Non-pigmented ciliary epithelial cell (primary cell): Measurements from ENCODE around the gene ARHGAP12.

ENCODE experiments used
- DNase-seq: peaks from one replicate; pipeline ENCODE4 v3.0.0-alpha.2; 2010; ENCODE audit warnings: low read depth

ARHGAP12 gene

DNA sequence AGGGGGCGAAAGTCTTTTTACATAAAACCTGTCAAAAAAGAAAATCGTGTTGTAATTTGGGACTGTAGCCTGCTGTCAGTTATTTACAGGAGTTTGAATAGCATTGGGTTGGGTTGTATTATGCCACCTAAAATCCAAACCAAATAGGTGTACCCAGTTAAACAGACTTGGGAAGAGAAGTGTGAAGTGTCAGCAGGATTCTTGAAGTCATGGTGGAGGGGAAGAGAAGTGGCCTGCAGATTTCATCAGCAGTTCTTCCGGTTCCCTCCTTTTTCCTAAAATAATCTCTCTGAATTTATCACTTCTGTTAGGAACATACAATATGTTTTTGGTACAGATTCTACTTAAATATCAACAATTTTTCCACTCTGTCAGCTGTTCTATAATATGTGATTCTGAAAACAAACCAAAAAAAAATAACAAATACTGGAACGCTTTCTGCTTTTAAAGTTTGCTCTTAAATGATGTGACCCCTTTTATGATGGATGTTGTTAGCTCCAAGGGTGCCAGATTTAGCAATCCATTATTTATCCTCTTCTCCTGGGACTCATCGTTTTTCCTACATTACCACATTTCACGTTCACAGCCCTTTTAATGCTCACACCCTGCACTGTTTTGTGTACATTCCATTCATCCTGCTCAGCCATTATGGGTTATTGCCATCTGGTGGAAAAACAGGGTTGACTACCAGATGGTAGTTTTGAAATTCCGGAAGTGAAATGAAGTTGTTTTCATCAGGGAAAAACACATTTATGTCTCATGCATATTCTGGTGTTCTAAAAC is 18.7 kb upstream of the ARHGAP12 start:
- peak; percentile 67 for DNase-seq

DNA sequence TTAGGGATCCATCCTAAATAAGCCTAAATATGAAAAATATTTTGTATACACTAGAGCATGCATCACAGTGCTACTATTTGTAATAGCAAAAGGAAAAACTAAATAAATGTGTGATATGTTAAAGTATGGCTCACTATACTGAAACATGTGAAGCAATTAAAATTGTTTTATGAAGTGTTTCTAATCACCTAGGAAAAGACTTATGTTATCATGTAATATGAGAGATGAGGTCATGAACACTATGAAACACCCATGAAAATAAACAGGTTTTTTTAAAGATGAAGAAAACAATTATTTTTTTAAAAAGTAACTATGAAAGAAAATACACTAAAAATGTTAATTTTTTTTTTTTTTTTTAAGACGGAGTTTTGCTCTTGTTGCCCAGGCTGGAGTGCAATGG is 16.8 kb upstream of the ARHGAP12 start:
- no peak for DNase-seq

DNA sequence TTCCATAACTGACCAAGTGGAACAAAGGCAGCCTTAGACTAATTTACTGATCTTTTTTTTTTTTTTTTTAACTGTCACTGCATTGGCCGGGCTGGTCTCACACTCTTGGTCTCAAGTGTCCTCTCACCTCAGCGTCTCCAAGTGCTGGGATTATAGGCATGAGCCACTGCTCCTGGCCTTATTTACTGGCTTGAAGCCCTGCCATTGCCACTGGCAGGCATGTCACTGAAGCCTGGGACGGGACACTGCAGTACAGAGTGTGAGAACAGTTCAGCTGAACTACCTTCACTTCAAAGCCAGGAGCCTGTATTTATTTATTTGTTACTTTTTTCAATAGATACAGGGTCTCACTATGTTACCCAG is 15.4 kb upstream of the ARHGAP12 start:
- no peak for DNase-seq

DNA sequence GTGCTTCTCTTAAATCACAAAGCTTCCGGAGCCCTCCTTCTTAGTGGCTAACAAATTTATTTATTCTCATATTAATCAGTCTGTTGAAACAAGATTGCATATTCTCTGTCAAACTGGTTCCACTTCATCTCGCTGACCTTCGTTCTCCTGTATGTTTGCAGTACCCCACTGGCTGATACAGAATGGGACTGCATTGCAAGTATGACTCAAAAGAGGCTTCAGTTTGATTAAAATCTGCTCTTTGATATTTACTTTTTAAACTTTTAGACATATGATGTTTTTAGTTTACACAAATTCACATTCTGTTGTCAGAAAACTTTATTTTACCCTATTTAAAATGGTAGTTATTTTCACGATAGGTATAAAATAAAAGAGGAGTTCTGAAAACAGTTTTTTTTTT is 14.3 kb upstream of the ARHGAP12 start:
- no peak for DNase-seq

DNA sequence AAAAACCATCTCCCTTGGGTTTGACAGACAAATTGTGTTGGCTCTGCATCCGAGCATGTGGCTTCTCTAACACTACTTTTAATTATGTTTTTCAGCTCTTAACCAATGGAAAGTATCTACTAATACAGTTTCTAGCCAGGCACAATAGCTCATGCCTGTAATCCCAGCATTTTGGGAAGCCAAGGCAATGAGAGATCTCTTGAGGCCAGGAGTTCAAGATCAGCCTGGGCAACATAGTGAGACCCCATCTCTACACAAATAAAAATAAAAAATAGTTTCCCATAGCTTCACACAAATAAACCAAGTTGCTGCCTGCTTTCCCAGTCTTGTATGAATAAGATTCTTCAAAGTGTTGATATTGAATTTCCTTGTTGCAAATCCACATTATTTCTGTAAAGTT is 13.8 kb upstream of the ARHGAP12 start:
- DNase-seq: no peak

DNA sequence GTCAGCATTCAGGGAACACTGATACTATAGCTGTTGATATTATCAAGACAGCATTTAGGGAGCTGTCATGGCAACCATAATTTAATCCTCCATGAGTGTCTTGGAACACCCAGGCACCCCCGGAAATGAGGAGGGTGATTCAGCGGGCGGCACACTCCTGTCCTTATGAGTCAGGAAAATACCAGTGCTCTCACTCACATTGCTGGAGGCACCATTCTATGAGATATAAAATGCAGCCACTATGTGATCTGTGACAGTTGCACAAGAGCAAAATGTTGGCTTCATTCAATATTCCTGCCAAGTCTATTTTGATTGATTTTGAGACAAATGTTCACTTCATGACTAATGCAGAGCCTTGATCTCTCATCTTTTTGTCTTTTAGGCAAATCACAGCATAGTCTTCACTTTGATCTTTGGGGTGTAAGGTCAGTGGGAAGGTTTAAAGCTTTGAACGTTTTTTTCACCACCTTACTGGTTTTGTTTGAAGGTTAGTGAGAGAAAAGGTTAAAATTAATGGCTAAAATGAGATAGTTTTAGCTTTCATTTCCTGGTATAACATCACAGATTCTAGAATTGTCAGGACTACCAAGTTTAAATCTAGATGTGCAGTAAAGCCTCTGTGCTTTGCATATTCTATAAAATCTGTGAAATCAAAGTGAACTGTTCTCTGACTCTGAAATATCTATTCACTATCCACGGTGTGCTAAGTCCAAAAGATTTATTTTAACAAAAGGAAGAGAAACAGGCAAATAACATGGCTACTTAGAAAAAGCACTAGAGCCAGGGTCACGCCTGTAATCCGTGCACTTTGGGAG is 12.4 kb upstream of the ARHGAP12 start:
- peak; percentile 89 for DNase-seq

DNA sequence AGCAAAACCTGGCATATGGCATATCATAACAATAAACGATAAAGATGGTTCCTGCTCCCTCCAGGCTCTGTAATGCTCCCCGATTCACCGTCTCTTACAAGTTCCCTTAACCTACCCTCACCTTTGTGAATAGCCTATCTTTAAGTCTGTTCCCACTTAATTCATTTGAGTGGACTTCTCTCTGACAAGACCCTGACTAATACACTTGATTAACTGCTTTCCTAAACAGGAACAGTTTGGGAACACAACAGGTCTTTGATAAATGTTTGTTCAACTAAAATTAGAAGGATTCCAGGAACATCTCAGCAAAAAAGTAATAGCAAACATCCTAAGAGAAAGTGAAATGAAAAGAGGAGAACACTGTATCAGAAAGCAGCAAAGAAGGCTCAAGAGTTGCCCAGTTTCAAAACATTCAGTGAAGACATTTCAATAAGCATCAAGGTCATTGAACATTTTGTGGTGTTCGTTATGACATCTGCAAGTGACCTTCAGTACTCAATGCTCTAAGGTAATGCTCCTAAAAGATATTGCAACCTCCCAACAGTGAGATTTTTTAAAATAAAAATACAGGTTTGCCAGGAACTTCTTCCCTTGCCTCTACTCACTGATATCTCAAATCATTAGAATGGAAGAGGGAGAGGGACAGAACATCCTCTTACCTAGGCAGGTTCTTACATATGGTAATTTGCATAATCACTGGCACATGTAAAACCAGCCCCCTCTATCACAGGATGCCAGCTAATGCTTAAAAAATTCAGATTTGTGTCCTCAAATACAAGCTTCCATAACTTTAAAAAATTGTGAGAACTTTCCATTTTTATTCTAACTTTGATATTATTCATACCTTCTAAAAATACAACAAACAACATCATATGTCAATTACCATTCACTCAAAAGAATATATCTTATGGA is 11.4 kb upstream of the ARHGAP12 start:
- no peak for DNase-seq

DNA sequence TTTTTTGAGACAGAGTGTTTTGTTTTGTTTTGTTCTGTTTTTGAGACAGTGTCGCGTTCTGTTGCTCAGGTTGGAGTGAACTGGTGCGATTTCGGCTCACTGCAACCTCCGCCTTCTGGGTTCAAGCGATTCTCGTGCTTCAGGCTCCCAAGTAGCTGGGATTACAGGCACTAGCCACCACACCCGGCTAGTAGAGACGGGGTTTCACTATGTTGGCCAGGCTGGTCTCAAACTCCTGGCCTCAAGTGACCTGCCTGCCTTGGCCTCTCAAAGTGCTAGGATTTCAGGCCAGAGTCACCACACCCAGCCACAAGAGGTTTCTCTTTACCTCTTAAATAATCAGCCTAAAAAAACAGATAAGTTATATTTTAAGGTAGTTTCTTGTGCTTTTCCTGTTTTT is 8.7 kb upstream of the ARHGAP12 start:
- no peak for DNase-seq

DNA sequence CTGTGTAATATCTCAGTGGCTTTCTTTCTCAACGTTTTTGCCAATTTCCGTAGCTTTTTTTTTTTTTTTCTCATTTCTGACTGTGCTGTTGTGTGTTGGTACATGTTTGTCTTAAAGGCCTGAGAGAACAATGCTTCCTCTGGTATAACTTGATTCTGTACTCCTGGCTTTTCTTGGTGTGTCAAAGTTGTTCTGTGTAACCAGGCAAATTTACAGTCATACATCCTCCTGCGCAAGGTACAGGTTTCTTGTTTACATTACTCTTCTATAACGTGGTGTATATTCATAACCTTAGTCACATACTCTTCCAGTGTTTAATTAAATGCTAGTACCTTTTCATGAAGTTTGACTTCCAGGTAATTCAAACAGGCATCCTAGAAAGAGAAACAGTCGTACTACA is 8.3 kb upstream of the ARHGAP12 start:
- DNase-seq: no peak

DNA sequence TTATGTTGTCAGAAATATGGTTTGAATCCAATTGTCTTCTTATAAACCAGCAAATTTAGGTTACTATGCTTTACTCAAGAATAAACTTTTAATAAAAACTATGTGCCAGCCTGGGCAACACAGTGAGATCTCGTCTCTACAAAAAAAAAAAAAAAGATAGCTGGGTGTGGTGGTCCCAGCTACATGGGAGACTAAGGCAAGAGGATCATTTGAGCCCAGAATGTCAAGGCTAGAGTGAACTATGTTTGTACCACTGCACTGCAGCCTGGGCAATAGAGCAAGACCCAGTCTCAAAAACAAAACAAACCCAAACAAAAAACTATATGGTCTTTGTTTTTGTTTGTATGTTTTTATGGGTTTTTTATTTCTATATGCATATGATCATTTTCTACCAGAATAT is 7.5 kb upstream of the ARHGAP12 start:
- no peak for DNase-seq

DNA sequence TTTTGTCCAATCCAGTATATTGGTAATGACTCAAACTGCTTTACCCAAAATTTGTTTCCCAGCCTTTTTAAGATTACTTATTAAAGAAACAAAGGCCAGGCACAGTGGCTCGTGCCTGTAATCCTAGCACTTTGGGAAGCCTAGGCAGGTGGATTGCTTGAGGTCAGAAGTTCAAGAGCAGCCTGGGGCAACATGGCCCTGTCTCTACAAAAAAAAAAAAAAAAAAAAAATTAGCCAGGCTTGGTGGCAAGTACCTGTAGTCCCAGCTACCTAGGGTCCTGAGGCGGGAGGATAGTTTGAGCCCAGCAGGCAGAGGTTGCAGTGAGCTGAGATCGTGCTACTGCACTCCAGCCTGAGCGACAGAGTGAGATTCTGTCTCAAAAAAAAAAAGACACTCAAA is 7.0 kb upstream of the ARHGAP12 start:
- no peak for DNase-seq

DNA sequence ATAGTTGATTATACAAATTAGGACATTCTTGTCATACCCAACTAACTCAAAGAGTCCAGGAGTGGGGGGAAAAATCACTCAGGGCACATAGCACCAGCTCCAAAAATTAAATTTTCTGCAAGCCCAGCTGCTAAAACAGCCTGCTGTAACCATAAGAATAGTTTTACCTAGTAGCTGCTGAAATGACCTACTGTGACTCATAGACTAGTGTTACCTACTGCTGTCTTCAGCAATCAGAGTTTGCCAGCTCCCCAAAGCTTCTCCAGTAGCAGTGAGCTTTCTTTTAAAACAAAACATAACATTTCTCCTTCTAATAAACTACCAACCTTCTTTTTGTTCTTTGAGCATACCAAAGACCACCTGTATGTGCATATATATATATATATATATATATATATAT is 4.2 kb upstream of the ARHGAP12 start:
- DNase-seq: no peak

DNA sequence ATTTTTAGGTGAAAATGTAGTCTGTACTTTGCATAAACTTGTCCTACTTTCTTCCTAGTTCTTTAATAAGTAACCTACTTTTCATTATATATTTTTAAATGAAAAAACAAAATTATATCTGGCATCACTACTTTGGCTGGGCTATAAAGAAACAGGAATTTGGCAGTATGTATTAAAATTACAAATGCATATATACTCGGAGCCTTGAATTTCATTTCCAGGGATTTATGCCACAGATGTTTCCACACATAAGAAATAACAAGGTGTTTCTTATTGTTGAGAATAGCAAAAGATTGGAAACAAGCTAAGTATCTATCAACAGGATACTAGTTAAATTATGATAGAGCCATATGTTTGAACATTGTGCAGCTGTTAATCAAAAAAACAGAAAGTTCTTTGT is 2.2 kb upstream of the ARHGAP12 start:
- no peak for DNase-seq

DNA sequence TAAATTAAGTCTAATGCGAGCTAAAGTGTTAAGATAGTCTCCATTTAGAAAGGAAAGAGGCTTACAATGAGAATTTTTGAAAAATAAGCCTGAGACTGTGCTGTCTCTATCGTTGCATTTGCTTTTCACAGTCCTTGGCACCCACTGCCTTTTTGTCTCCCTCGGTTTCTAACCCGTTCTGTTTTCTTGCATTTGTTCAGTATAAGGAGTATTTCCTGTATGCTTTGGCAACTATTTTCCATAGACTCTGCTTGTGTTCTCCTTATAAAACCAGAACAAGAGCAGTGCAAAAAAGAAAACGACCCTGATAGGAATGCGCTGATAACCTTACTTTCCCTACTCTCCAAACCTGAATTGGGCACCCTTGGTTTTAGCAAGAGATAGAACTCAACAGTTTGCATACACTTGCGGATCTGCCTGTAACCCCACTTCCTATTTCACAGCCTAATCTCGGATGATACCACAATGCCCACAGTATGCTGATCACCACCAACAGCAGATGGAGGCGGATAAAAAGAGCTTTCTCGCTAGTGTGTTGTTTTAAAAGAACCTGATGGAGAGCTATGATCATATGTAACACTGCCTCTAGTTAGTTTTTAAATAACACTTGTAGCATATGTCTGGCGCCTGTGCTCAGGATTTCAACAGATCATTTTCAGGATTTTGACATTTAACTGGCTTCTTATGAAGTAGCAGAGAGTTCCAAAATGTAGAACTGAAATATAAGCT is 1.6 kb upstream of the ARHGAP12 start:
- no peak for DNase-seq

DNA sequence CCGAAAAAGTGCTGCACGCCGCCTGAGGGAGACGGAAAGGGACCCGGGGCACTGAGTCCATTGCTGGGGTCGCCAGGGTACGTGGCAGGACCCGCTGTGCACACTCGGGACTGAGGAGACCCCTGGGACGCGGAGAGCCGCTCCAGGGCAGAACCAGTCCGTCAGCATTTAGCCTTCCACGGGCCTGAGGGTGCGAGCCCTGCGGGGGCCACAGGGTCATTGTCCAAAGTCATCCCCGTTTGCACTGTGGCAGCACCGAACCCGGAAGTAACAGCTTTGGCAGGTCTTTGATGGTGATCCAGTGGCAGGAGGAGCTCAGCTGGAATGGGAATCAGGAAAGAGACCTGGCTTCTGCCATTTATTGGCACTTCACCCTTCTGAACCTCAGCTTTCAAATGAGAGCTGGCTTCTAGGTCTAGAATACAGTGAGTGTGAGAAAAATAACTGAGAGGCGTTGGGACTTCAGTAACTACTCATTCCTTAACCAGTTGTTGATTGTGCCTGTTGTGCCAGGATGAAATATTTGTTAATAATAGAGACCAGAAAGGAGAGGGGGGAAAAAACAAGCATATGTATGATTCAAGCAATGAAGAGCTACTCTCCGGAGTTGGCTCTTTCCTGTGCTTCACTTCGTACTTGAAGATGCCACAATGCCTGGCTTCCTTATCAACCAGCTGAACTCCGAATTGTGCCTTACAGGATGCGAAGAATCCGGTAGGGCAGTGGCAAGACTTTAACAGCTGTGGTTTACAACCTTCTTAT is 811 bp upstream of the ARHGAP12 start:
- no peak for DNase-seq

DNA sequence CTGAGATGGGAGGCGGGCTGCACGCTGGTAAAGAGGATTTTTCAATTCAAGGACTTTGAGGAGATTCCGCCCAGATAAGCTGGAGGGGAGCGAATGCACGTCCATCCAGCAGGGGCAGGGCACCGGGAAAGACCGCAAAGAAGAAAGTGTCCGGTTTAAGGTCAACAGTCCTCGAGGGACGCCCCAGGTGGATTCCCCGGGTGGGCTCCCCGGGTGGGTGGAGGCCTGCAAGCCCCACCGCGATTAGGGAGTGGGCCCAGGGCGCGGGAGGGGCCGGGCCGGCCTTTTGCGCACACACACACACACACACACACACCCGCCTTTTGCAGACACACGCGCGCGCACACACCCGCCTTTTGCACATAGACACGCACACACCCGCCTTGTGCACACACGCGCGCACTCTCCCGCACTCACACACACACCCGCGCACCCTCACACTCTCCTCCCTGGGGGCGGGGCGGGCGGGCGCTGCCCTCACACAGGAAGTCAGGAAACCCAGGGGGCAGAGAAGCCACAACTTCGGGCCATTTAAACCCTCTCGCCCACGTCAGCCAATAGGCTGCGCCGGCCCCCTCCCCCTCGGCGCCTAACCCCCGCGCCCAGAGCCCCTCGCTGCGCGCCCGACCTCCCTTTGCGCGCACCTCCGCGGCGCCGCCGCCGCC is 615 bp downstream of the ARHGAP12 start:
- no peak for DNase-seq

DNA sequence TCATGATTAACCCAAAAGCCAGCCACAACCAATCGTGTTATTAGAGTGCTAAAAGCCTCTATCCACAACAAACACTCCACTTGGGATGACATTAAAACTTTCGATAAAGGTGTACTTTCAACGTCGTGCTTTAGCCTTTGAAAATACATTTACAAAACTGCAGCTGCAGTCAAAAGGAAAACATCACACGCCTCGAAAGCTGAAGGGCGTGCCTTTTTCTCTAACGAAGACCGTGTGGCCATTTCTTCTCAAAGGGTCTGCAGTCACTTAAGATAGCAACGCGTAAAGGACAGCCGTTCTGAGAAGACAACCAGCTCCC is 1.1 kb downstream of the ARHGAP12 start:
- no peak for DNase-seq

DNA sequence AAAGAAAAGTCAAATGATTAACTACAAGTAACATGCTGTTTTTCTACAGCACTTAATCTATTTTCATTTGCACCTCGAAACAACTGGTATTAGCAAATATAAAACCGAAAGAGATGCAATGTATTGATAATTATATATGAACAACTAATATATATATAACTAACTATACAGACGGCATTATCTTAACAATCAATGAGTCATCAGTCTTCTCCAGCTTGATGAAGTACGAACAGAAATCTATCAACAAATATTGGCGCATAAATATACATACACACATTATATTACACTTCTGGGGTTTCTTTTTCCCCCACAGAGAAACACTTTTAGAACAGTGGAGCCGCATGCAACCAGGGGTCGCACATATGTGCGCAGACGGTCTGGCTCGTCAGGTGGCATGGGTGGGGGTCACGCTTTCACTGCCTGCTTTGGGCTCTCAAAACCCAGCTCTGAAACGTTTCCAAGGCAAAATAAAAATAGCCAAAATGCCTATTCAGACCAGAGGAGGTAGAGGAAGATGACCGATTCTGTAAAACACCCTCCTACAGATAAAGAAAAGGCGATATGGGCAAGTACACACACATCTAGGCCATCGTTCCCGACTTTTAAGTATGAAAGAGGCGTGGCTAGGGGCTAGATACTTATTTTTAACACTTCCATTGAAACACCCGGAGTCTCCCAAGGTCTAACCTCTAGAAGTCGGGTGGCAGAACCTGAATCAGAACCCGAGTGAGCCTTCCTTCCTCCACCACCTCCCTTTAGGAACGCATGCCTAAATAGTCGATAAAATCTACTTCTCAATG is 1.7 kb downstream of the ARHGAP12 start:
- no peak for DNase-seq

DNA sequence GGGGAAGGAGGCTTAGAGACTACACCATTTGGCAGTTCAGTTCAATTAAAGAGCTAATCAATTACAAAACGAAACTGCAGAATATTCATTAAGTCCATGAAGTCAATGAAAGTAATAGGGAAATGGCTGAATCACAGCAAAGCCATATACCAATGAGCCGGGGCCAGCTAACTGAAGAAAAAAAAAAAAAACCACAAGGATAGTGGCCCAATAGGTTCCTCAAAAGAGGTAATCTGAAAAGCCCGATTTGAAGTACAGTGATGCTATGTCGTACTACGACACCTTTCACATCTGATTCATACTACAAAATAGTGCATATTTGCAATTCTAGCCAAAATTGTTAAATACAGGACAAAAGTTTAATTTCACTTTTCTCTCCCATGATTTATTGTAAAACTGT is 2.5 kb downstream of the ARHGAP12 start:
- no peak for DNase-seq

DNA sequence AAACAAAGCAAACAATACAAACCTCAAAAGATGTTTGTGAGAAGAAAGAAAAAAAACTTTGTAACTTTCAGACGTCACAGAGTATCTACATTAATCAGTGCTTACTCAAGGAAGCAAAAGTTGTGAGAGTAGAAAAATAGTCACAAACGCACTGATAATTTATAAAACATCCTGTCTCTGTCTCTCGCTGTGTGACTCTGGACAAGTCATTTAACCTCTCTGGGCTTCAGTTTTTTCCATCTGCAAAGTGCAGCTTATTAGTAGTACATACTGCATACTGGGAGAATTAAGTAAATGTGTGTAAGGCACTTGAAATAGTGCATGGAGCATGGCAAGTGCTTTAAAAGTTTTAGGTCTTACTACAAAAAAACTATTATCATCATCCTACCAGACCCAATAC is 3.8 kb downstream of the ARHGAP12 start:
- DNase-seq: no peak
